ENCODE data around the gene ROBO2.

ROBO2 gene

DNA sequence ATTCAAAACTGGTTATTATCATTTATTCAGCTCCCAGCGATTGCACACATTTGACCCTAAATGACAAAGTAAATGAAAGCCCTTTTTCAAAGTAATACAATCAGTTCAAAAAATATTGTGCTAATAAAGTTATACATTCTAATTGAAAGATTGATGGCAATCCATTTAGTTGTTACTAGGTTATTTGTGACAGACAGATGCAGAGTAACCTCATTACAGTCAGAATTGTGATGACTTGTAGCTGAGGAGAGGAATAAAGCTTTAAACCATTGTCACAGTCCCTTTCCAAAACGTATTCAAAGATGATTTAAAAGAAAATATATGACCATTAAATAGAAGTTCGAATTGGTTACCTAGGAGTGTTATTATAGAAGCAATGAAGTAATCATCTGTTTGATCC is 86.1 kb downstream of the ROBO2 start:
- no peak for DNase-seq

DNA sequence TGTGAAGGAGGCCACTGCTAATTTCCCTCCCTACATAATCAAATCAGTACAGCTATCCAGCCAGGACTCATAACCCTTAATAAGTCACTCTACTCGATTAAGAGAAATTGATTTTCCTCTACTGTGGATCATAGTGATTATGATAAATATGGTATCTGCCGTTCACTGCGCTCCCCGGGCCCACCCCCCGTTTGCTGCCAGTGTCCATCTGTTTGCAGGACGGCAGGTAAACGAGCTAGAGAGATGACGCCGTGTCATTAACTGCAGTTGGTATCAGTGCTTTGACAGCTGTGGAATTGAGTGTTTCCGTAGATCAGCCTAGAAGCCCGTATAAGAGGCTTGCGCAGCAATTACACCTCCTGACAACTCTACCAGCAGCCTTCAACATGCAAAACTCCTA is 94.9 kb downstream of the ROBO2 start:
- no peak for DNase-seq

DNA sequence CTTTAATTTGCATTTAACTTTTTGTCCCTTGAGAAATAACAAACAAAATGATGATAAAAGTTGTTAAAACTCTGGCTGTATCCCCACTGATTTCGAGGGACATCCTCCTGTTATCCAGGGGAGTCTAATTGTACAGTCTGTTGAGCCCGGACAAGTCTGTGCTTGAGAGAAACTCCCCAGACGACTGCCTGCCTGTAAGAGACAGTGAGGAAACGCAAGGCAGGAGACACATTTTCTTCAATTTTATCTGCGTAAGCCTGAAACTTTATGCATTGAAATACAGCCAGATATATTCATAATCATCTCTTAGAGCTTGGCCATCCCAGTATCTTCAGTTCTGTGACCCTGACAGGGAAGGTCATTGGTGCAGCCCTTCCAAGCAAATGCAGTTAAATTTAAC is 97.7 kb downstream of the ROBO2 start:
- DNase-seq, result no peak

DNA sequence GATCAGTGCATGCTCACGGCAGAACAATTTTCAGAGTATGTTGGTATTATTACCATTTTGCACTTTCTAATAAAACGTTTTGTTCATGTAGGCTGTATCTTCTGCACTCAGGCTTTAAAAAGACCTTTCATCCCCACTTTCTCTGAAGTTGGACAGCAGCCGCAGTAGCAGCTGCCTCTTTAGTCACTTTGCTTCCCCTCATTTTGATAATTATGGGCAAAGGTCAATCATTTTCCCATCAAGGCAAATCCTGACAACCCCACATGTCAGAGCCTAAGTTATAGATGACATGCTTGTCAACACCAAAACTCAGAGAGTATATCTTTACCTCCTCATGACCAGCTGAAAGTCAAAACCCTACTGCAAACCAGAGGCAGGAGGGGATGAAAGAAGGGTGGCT is 99.7 kb downstream of the ROBO2 start:
- no peak for DNase-seq

- no peak for DNase-seq
These were observed 101.5 kb downstream of the ROBO2 start for GRCh38 chr3:77141423-77141822.

GRCh38 chr3:77142578-77142977 is 102.7 kb downstream of the ROBO2 start:
- no peak for DNase-seq

DNA sequence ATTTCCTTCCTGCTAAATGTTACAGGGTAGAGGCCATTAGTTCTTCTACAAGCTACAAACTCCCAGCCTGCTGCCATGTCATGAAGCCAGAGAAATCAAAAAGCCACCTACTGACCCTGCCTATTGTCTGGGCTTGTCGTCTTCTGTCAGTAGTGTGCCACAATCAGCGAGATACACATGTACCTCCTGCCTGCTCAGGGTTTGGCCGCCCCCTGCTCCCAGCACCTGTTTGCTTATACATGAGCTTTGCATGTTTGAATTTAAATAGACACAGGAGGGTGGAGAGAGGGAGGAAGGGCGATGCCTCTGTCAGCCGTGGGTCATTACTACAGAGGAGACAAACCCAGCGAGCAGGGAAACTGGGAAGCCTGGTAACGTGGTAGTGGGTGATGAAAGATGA is 106.1 kb downstream of the ROBO2 start:
- DNase-seq, result no peak

DNA sequence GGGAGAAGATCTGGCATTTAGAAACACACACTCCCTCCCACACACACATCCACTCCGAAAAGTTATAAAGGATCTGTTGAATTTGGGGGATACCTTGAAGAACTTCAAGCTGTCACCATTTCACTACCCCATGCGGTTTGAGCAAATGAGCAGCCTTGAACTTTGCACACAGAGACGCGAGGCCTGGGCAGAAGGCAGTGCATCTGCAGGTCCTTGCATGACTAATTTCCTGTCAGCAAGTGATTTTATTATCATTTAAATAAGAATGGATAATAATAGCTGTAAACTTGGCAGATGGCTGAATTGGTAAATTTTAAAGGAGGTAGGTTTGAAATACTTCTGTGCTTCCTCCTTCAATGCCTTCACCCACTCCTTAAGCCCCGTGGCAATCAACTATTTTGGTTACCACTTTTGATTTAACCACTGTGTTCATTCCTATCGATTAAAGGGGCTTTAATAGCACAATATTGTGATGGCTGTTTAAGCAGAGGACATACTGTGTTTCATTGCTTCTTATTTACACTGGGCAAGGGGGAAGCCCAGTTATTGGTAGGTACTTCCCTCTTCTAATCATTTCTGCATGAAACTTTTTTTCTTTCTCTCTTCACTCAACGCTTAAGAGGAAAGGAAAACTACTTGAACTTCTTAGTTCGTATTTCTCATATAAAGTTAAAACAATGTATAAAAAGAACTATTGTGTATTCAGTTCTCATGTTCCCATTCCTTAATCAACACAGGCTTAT is 108.1 kb downstream of the ROBO2 start:
- DNase-seq, result no peak

DNA sequence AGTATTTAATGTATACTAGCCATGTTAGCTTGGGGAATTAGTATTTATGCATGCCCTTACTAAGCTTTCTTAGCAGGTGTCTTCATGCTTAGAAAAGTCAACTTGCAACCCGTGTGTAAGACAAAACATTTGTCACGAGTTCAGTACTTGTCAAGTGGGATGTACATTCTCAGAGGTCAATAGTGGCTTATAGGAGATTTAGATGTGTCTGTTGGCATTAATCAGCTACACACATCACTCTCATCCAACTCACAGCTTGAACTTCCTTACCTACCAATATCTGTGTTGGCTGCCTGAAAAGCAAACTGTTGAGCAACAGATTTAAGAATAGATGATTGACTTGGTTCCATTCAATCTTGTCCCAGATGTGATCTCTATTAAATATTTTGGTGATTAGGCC is 109.5 kb downstream of the ROBO2 start:
- DNase-seq, result no peak

DNA sequence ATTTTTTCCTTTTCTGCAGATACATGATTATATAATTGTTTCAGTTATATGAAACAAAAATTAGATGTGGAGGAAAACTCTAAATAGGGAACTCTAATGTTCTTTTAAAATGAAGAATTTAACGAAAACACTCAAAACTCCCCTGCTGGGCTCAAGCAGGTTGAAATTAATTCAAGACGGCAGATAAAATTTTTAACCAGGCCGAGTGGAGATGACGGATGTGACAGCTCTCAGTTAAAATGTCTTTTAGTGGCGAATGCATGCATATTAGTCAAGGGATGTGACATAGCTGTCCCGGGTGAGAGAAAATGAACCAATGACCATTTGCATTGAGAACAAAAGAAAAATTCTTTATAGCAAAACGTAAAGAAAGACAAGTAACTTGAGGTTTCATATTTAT is 110.1 kb downstream of the ROBO2 start:
- no peak for DNase-seq

- DNase-seq, result no peak
These were observed 110.9 kb downstream of the ROBO2 start for GRCh38 chr3:77150759-77151158.

DNA sequence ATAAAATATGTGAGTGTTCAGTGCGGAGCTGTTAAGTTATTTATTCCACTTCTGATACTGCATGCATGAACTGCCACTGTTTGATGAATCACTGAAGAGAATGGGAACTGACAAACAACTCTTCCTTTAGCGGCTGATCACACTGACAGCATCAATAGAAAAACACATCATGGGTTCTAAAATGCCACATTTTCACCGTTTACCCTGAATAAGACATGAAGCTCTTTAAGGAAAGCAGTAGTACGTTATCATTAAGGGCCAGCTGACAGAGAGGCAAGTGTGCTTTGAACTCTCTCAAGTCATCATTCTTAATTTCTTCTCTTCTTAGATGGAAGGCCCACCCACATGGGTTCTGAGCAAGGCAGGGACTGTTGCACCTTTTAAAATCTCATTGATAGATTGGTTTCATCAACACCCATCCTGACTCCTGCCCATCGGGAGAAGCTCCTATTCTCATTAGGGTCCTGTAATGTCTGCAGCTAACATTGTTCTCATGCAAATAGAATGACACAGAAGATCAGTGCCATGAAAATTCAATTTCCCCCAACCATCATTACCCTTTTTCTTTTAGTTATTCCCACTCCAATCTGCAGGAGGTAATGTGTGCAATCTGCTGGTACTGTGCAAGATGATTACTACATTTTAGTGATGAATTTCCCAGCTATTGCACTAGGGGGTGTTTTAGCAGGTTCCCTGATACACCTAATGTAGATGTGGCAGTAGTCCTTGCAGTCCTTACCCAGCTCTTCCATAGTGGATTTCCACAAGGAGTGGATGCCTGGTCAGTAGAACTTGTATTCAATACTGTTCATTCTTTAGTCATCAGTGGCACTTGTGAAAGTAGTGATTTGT is 119.1 kb downstream of the ROBO2 start:
- no peak for DNase-seq

DNA sequence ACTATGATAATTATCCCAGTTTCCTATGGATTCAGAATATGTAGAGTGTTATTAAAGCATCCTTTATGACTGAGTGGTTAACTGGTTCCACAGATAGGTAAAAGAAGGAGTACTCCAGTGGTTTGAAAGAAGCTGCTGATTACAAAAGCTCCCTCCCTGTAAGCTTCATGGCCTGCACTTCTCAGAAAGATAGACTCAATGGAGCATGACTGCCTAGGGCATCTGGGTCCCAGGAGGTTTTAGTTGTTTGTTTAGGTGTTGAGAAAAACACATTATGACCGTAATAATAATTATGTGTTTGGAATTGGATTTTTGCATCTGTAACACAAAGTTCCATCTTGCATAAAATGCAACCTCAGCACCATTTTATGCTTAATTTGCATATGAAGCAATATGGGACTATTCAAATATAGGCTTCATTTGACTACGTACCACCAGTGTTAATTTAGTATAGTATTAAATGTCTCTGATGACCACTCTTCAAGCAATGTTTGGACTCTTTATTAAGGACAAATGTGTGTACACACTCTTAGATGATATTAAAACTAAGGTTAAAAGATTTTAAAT is 121.1 kb downstream of the ROBO2 start:
- DNase-seq, result no peak

DNA sequence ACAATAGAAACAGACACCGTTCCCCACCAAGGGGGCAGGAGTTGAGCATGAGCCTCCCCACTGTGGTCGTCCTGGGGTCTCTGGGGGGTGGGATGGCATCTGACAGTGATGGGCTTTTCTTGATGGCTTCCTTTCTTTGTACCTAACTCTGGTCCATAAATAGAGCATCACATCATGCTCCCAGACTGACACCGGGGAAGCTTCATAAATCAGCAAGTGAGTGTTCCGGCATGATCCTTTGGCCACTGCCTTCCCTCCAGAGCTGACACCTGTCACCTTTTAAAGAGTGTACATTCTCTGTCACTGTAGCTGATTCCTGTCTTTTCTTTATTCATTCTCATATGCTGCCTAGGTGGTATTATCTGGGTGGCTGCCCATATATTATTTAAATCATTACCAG is 129.9 kb downstream of the ROBO2 start:
- DNase-seq, result no peak

GRCh38 chr3:77171026-77171425 is 131.1 kb downstream of the ROBO2 start:
- no peak for DNase-seq

DNA sequence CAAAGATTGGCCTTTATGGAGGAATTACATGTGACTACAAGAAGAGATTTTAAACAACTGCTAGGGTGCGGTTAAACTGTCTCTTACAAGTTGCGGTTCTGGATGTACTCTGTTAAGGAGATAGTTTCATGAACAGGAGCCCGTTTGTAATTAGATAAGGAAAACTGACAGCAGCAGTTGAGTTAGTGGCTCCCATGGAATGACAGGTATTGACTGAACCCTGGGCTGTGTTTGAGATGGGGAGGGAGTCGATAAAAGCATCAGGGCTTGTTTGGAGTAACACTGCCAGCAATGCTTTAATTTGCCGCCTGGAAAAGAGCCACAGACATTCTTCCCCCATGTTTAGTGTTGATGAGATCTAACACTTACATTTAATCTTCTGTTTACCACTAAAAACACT is 139.9 kb downstream of the ROBO2 start:
- no peak for DNase-seq

- DNase-seq, result no peak
These were observed 142.4 kb downstream of the ROBO2 start for GRCh38 chr3:77182341-77182740.

DNA sequence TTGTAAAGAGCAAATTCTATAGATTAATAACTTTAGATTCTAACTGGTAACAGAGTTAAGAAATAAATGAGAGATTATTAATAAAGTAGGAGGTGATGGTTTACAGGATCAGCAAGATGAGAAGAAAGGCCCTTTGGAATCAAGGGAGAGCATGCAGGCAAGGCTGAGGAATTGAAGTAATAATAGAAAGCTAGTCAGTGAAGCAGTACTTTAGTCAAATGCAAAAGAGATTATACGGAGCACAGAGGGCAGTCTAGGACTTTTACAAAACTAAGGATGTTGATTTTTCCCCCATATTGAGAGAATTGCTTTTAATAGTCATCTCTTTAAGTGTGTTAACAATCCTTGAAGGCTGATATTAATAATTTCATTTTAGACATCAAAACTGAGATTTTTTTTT is 146.4 kb downstream of the ROBO2 start:
- no peak for DNase-seq

- no peak for DNase-seq
These were observed 146.8 kb downstream of the ROBO2 start for GRCh38 chr3:77186728-77187127.

DNA sequence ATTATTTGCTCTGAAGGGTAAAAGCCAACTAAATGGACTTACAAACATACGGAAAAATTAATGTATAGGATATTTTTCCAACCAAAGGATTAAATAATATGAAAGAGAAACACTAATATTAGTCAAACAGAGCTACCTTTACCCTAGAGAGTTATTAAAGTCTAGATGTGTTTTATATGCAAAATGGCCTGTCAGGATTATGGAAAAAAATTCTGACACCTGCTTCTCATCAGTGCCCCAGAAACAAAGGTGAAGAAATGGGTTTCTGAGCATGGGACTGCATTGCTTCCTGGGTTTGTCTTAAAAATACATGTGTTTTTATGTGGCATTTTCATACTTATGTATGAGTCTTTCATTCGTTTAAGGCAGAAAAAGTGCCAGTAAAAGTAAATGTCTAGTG is 148.3 kb downstream of the ROBO2 start:
- DNase-seq, result no peak

DNA sequence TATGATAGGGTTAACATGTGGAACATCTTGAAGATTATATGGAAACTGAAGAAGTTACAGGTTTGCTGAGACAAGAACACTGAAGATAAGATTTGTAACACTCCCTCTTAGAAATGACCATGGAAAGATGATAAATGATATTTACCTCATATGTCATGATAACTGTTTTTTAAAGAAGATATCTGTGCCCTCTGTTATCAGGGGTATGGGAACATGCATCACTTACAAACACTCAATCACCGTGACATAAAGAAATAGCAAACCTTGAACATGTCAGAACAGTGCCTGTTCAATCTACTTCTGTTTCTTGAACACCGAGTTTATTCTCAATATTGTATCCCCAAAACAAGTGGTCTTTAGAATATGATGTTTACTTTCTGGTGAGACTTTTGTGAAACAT is 149.4 kb downstream of the ROBO2 start:
- no peak for DNase-seq

GRCh38 chr3:77189684-77190083 is 149.8 kb downstream of the ROBO2 start:
- DNase-seq, result no peak

DNA sequence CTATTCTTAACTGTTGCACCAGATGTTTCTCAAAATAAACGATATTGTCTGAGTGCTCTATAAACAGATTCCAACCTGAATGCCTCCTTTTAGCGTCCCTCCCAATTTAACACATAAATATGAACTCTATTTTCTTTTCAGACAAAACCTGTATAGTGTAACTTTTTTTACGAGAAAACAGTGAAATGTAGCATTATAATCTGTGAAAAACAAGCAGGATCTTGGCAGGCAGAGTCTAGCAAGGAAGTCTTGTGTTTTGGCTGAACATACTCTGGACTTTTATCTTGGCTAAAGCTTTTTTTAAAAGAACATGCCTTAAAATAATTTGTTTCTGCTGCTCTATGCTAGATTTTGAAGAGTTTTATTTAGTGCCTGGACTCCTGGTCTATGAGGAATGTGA is 150.5 kb downstream of the ROBO2 start:
- no peak for DNase-seq

- DNase-seq, result no peak
These were observed 151.1 kb downstream of the ROBO2 start for GRCh38 chr3:77191014-77191413.

Measured in activated T-cell treated with anti-CD3 and anti-CD28 coated beads, Interleukin-2, amount 50 U/mL, for 48 hours (primary cell).